Mesenchymal stem cell (in vitro differentiated cells and primary cell): ENCODE results near the gene KLHL3.

Experiments used
- DNase-seq: peaks from one replicate; pipeline ENCODE4 v3.0.0-alpha.2; 2013
- H2AFZ ChIP-seq: one replicate; pipeline ENCODE4 v1.6.1; 2013; ENCODE audit warnings: low read depth, mild to moderate bottlenecking, control low read depth, inconsistent platforms, low read length, moderate library complexity
- H2AK5ac ChIP-seq: 2 replicates; pipeline ENCODE4 v1.6.1; 2013; ENCODE audit warnings: low read length, moderate library complexity, mild to moderate bottlenecking, inconsistent platforms; ENCODE audit not compliant: severe bottlenecking
- H2BK120ac ChIP-seq: one replicate; pipeline ENCODE4 v1.6.1; 2013; ENCODE audit warnings: low read depth, mild to moderate bottlenecking, inconsistent platforms, low read length, moderate library complexity
- H2BK12ac ChIP-seq, 2 experiments: one replicate each; pipeline ENCODE4 v1.6.1; 2013; ENCODE audit warnings: inconsistent platforms in 2 of 2, low read length in 2 of 2, mild to moderate bottlenecking in 2 of 2, moderate library complexity in 2 of 2, control low read depth in 1 of 2
- H2BK15ac ChIP-seq: one replicate; pipeline ENCODE4 v1.6.1; 2013; ENCODE audit warnings: mild to moderate bottlenecking, low read depth, inconsistent platforms; ENCODE audit not compliant: poor library complexity, severe bottlenecking
- H2BK5ac ChIP-seq: 2 replicates; pipeline ENCODE4 v1.6.1; 2013; ENCODE audit warnings: low read depth, mild to moderate bottlenecking, low read length, control low read depth, inconsistent platforms; ENCODE audit not compliant: poor library complexity, severe bottlenecking
- H3K14ac ChIP-seq, 2 experiments: one replicate each; pipeline ENCODE4 v1.6.1; 2013; ENCODE audit warnings: inconsistent platforms in 2 of 2, low read length in 2 of 2, control low read depth in 1 of 2, mild to moderate bottlenecking in 1 of 2, moderate library complexity in 1 of 2
- H3K18ac ChIP-seq, 2 experiments: one replicate each; pipeline ENCODE4 v1.6.1; 2013; ENCODE audit warnings: inconsistent platforms in 2 of 2, low read length in 2 of 2, control low read depth in 1 of 2, low read depth in 1 of 2, mild to moderate bottlenecking in 1 of 2
- H3K23ac ChIP-seq, 2 experiments: one replicate each; pipeline ENCODE4 v1.6.1; 2013; ENCODE audit warnings: inconsistent platforms in 2 of 2, low read length in 2 of 2, mild to moderate bottlenecking in 2 of 2, moderate library complexity in 2 of 2, control low read depth in 1 of 2
- H3K27ac ChIP-seq: 2 replicates; pipeline ENCODE4 v1.5.1; 2013; ENCODE audit warnings: mild to moderate bottlenecking, moderate library complexity, low read length, control low read depth, inconsistent platforms; ENCODE audit not compliant: poor library complexity, severe bottlenecking
- H3K27me3 ChIP-seq, 2 experiments: 2 replicates each; pipeline versions ENCODE4 v1.6.1 to v1.7.0; 2013; ENCODE audit warnings: low read length in 2 of 2, mild to moderate bottlenecking in 2 of 2, moderate library complexity in 2 of 2, control low read depth in 1 of 2, inconsistent platforms in 1 of 2; ENCODE audit not compliant: control insufficient read depth in 1 of 2, insufficient read depth in 1 of 2
- H3K36me3 ChIP-seq, 2 experiments: 2 replicates each; pipeline versions ENCODE4 v1.6.1 to v1.7.0; 2013; ENCODE audit warnings: low read length in 2 of 2, control low read depth in 1 of 2, inconsistent platforms in 1 of 2, low read depth in 1 of 2, mild to moderate bottlenecking in 1 of 2; ENCODE audit not compliant: insufficient read depth in 2 of 2, control insufficient read depth in 1 of 2
- H3K4ac ChIP-seq, 2 experiments: one replicate each; pipeline ENCODE4 v1.6.1; 2013; ENCODE audit warnings: inconsistent platforms in 2 of 2, low read length in 2 of 2, mild to moderate bottlenecking in 2 of 2, moderate library complexity in 2 of 2, control low read depth in 1 of 2, low read depth in 1 of 2
- H3K4me1 ChIP-seq: 2 replicates; pipeline ENCODE4 v1.6.1; 2013; ENCODE audit warnings: low read depth, low read length, control low read depth; ENCODE audit not compliant: control insufficient read depth, insufficient read depth
- H3K4me2 ChIP-seq: 2 replicates; pipeline ENCODE4 v1.6.1; 2013; ENCODE audit warnings: low read length, mild to moderate bottlenecking, inconsistent platforms; ENCODE audit not compliant: poor library complexity, severe bottlenecking
- H3K4me3 ChIP-seq, 2 experiments: 2 replicates each; pipeline versions ENCODE4 v1.5.1 to v1.7.0; 2013; ENCODE audit warnings: low read length in 2 of 2, mild to moderate bottlenecking in 2 of 2, control low read depth in 1 of 2, low read depth in 1 of 2; ENCODE audit not compliant: insufficient read depth in 1 of 2
- H3K79me1 ChIP-seq: replicated peaks from 2 replicates; pipeline ENCODE4 v1.6.1; 2013; ENCODE audit warnings: mild to moderate bottlenecking, control low read depth, low read length, inconsistent platforms; ENCODE audit not compliant: poor library complexity, severe bottlenecking
- H3K9ac ChIP-seq: 2 replicates; pipeline ENCODE4 v1.7.0; 2013; ENCODE audit warnings: mild to moderate bottlenecking, low read length, moderate library complexity
- H3K9me3 ChIP-seq: 2 replicates; pipeline ENCODE4 v1.7.0; 2013; ENCODE audit warnings: mild to moderate bottlenecking, low read length; ENCODE audit not compliant: control insufficient read depth
- H4K8ac ChIP-seq: one replicate; pipeline ENCODE4 v1.6.1; 2013; ENCODE audit warnings: inconsistent platforms, mild to moderate bottlenecking, low read length, moderate library complexity
- H4K91ac ChIP-seq: one replicate; pipeline ENCODE4 v1.6.1; 2013; ENCODE audit warnings: mild to moderate bottlenecking, low read length, inconsistent platforms
- WGBS: methylation state at CpG from one replicate; pipeline ENCODE4 v1.1.7; 2013; ENCODE audit warnings: mixed read lengths; 5-methylcytosine and 5-hydroxymethylcytosine counted together

KLHL3 gene

DNA sequence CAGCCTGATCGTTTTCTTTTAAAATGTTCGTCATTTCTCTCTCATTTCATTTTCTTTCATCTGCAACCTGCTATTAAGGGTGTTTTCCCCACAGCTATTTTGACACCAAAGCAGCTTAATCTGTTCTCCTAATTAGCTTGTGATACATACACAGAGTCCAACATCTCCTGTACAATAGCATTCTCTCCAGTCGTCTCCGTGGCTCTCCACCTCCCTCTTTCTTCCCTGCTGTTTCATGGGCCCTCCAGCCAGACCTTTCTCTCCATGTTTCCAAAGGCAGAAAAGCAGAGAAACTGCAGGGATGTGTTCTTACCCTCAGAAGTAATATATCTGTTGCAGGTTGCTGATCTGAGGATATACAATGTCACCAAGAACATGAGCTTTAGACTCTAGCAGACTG, 148.0 kb downstream of the KLHL3 start:
- Histone ChIP-seq H2BK120ac (no peak overlapping the region), H3K27ac (no peak overlapping the region), H2AFZ (no peak overlapping the region), H3K4me2 (no peak overlapping the region), H3K27me3 (peaks cover 16% of the 10 kb centered on the region in 2 experiments), H3K4ac (no peak overlapping the region), H2BK12ac (no peak overlapping the region), H3K14ac (no peak overlapping the region), H3K4me3 (no peak overlapping the region), H3K36me3 (no peaks in the 10 kb centered on the region), H2AK5ac (no peak overlapping the region), H4K8ac (no peak overlapping the region), H3K79me1 (no peaks in the 10 kb centered on the region), H3K23ac (no peak overlapping the region), H2BK5ac (no peak overlapping the region), H3K9ac (no peak overlapping the region), H2BK15ac (no peak overlapping the region), H3K9me3 (peaks cover 10% of the 10 kb centered on the region), H3K18ac (no peak overlapping the region), H4K91ac (no peak overlapping the region), H3K4me1 (no peaks in the 10 kb centered on the region)
- no peak for DNase-seq
- WGBS, result 64% methylated on average over 4 of the region's 4 CpGs

DNA sequence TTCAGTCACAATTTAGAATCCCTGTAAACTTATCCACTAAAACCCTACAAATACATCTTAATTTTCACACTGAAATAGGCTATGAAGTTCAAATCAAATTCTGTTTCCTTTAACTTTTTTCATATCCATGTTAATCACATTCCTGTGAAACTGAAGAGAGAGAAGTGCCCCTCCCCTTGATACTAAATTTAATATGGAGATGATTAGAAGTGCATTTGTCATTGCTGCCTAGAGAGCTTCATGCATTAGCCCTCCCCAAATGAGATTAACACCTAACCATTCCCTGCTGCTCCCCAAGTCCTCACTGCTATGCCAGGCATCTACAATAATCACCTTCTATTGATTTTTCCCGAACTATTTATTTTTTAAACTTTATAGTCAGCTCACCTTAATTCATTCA, 151.6 kb downstream of the KLHL3 start:
- no peak overlapping the region for H3K23ac ChIP-seq
- no peak overlapping the region for H2BK12ac ChIP-seq
- peaks cover 10% of the 10 kb centered on the region for H3K9me3 ChIP-seq
- H3K4ac ChIP-seq, result no peak overlapping the region
- H2BK120ac ChIP-seq, result no peak overlapping the region
- no peaks in the 10 kb centered on the region for H3K4me1 ChIP-seq
- H3K79me1 ChIP-seq, result no peaks in the 10 kb centered on the region
- no peak overlapping the region for H2AK5ac ChIP-seq
- no peak overlapping the region for H4K91ac ChIP-seq
- H3K9ac ChIP-seq, result no peak overlapping the region
- H2BK15ac ChIP-seq, result no peak overlapping the region
- no peak overlapping the region for H4K8ac ChIP-seq
- no peak overlapping the region for H2BK5ac ChIP-seq
- WGBS, result 71% methylated on average over 1 of the region's 1 CpG
- H3K18ac ChIP-seq, result no peak overlapping the region
- DNase-seq, result no peak
- H2AFZ ChIP-seq, result no peak overlapping the region
- no peak overlapping the region for H3K14ac ChIP-seq
- no peak overlapping the region for H3K4me2 ChIP-seq
- no peaks in the 10 kb centered on the region for H3K36me3 ChIP-seq
- H3K27ac ChIP-seq, result no peak overlapping the region
- peaks cover 16% of the 10 kb centered on the region in 2 experiments for H3K27me3 ChIP-seq
- no peak overlapping the region for H3K4me3 ChIP-seq

DNA sequence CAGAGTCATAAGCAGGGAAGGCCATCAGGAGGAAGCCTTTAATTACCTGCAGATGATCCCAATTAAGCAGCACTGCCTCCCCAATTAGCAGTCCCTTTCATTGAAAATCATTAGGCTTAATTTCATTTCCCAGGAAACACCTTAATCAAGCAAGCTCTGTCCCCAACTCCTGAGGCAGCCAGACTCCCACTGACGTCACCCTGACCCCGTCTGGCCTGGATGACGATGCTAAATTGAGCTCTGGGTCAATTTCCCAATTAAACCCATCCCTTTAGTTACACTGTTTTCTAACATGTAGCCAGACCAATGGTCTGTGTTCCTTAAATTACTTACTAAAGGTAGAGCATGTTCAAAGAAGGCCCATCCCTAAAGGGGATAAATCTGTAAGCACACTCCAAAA, 152.8 kb downstream of the KLHL3 start:
- no peak overlapping the region for H3K14ac ChIP-seq
- H2BK5ac ChIP-seq, result no peak overlapping the region
- H3K27me3 ChIP-seq, result peaks cover 16% of the 10 kb centered on the region in 2 experiments
- no peak overlapping the region for H3K9ac ChIP-seq
- no peaks in the 10 kb centered on the region for H3K36me3 ChIP-seq
- WGBS, result 61% methylated on average over 3 of the region's 3 CpGs
- no peak overlapping the region for H3K4me3 ChIP-seq
- H2BK12ac ChIP-seq, result no peak overlapping the region
- no peak for DNase-seq
- no peak overlapping the region for H3K23ac ChIP-seq
- no peak overlapping the region for H3K18ac ChIP-seq
- H2AK5ac ChIP-seq, result no peak overlapping the region
- no peak overlapping the region for H3K4me2 ChIP-seq
- H3K27ac ChIP-seq, result no peak overlapping the region
- H3K4me1 ChIP-seq, result no peaks in the 10 kb centered on the region
- no peaks in the 10 kb centered on the region for H3K79me1 ChIP-seq
- H2BK15ac ChIP-seq, result no peak overlapping the region
- H3K4ac ChIP-seq, result no peak overlapping the region
- no peak overlapping the region for H2AFZ ChIP-seq
- peaks cover 10% of the 10 kb centered on the region for H3K9me3 ChIP-seq
- H4K8ac ChIP-seq, result no peak overlapping the region
- H4K91ac ChIP-seq, result no peak overlapping the region
- no peak overlapping the region for H2BK120ac ChIP-seq

DNA sequence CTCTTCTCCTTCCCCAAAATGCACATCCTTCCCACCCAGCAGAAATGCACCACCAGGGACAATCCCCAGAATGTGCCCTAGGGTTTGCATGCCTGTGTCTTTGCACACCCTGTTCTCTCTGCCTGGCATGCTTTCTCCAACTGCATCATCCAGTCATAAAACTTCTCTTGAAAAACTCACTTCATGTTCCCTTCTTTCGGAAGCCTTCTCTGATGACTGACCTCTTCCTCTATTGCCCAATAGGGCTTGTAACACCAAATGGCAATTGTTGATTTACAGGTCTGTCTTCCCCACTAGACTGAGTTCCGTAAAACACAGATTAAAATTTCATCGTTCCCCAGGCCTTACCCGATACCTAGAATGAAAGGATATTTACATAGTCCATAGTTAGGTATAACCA, 153.7 kb downstream of the KLHL3 start:
- WGBS, result 85% methylated on average over 1 of the region's 4 CpGs
- no peak overlapping the region for H3K27ac ChIP-seq
- peaks cover 9% of the 10 kb centered on the region for H3K9me3 ChIP-seq
- DNase-seq, result no peak
- H3K4me1 ChIP-seq, result no peaks in the 10 kb centered on the region
- no peaks in the 10 kb centered on the region for H3K79me1 ChIP-seq
- H3K4me2 ChIP-seq, result no peak overlapping the region
- H2BK120ac ChIP-seq, result no peak overlapping the region
- H3K36me3 ChIP-seq, result no peaks in the 10 kb centered on the region
- H3K9ac ChIP-seq, result no peak overlapping the region
- H4K8ac ChIP-seq, result no peak overlapping the region
- peaks cover 11 to 12% of the 10 kb centered on the region in 2 experiments for H3K27me3 ChIP-seq
- no peak overlapping the region for H2AFZ ChIP-seq
- H3K4me3 ChIP-seq, result no peak overlapping the region
- no peak overlapping the region for H3K14ac ChIP-seq
- H2BK15ac ChIP-seq, result no peak overlapping the region
- H3K18ac ChIP-seq, result no peak overlapping the region
- H2AK5ac ChIP-seq, result no peak overlapping the region
- no peak overlapping the region for H3K23ac ChIP-seq
- no peak overlapping the region for H2BK5ac ChIP-seq
- no peak overlapping the region for H4K91ac ChIP-seq
- H2BK12ac ChIP-seq, result no peak overlapping the region
- H3K4ac ChIP-seq, result no peak overlapping the region
